Gastroesophageal sphincter (tissue), 3 donors: ENCODE measurements around the gene GUCA2A.

ENCODE experiments used
- POLR2AphosphoS5 ChIP-seq: sonication (generic); formaldehyde crosslinking; IDR thresholded peaks from one replicate; pipeline ENCODE4 v1.6.1; 2017; ENCODE audit warnings: antibody characterized with exemption
- TF ChIP-seq, protein P1 (sequence below), 4 experiments: fragments of 200-600 bp in 2 of 4; fragments of 450-650 bp in 2 of 4; sonication (generic) in 1 of 4; IDR thresholded peaks; one replicate each; pipeline ENCODE4 v1.5.1; 2017 to 2019; ENCODE audit warnings: antibody characterized with exemption in 4 of 4, mild to moderate bottlenecking in 2 of 4, moderate library complexity in 2 of 4

DNA sequence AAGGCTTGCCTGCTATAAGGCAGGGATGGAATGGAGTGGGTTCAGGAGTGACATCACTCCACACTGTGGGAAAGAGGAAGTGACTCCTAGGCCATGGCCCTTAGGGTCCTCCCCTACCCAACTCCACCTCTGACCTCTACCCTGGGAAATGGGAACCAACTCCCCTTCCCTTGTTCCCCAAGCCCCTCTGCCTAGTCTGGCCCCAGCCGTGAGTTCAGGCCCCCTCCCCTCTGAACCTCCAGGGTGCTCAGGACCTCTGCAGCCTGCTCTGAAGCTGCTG, 3.8 kb upstream of the GUCA2A start:
- TF ChIP-seq, protein P1, sequence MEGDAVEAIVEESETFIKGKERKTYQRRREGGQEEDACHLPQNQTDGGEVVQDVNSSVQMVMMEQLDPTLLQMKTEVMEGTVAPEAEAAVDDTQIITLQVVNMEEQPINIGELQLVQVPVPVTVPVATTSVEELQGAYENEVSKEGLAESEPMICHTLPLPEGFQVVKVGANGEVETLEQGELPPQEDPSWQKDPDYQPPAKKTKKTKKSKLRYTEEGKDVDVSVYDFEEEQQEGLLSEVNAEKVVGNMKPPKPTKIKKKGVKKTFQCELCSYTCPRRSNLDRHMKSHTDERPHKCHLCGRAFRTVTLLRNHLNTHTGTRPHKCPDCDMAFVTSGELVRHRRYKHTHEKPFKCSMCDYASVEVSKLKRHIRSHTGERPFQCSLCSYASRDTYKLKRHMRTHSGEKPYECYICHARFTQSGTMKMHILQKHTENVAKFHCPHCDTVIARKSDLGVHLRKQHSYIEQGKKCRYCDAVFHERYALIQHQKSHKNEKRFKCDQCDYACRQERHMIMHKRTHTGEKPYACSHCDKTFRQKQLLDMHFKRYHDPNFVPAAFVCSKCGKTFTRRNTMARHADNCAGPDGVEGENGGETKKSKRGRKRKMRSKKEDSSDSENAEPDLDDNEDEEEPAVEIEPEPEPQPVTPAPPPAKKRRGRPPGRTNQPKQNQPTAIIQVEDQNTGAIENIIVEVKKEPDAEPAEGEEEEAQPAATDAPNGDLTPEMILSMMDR (IDR thresholded peaks at IDR 0.05), result no peak
- TF ChIP-seq POLR2AphosphoS5, result no peak
